ENCODE results near the gene TOR2A. TPM values are rescaled to one million over a fixed set of nuclear protein-coding genes. Genes with fewer than 3 reads are reported as not detected.

Gene TOR2A
- total and polyA plus RNA-seq, 9 of the 15 experiments (the other 6 are each of a cell fraction or from before 2014, with no cell fraction given): 0.80 to 25.9 (median 11.1) TPM

DNA sequence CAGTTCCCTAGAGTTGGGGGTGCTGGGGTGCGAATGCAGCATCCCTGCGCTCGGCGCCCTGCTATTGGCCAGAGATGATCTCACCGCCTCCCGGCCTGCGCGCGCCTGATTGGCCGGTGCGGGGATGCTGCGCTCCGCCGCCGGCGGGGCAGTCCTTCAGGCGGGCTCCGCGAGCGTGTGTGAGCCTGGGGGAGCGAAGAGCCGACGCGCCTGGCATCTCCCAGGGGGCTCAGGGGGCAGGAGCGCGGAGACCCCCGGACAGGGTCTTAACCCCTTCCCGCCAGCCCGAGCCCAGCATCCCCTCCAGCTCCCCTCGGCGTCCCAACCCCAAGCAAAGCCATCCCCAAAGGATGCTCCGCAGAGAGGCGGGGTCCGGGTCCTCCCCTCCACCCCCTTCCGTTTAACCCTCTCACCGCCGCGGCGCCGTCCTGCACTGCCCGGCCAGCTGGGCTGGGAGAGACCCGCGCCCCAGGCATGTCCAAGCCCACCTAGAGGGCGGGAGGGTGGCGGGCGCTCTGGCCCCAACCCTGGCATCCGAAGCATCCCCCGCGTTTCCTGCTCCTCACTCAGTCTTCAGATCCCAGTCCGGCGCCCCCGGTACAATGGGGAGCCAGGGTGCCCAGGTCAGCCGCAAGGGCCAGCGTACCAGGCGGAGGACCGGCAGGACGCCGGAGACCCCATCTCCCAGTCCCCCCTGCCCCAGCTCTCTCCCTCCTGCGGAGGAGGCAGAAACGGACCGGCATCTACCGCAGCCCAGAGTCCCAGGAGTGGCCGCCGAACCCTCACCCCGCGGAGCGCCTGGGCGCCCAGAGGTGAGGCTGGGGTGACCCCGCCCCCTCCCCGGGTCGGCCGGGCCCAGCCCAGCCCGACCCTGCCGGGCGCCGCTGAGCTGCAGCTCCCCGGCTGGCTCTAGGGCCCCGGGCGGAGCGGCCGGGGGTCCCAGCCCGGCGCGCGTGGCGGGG is 19.3 kb upstream of the TOR2A start (continued):
- TF ChIP-seq, protein P1, sequence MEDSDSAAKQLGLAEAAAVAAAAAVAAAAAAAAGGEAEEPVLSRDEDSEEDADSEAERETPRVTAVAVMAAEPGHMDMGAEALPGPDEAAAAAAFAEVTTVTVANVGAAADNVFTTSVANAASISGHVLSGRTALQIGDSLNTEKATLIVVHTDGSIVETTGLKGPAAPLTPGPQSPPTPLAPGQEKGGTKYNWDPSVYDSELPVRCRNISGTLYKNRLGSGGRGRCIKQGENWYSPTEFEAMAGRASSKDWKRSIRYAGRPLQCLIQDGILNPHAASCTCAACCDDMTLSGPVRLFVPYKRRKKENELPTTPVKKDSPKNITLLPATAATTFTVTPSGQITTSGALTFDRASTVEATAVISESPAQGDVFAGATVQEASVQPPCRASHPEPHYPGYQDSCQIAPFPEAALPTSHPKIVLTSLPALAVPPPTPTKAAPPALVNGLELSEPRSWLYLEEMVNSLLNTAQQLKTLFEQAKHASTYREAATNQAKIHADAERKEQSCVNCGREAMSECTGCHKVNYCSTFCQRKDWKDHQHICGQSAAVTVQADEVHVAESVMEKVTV (CRISPR knock-in tag; IDR thresholded peaks at IDR 0.05): no peak
- TF ChIP-seq ESRRA (IDR thresholded peaks at IDR 0.05; ENCODE audit: borderline replicate concordance, low read depth) (no peak), ZBTB7A (IDR thresholded peaks at IDR 0.05; ENCODE audit: borderline replicate concordance, control insufficient read depth, low read depth, low read length) (no peak), SMARCE1 (IDR thresholded peaks at IDR 0.05) (no peak), RBM25 (IDR thresholded peaks at IDR 0.05; ENCODE audit: low read depth, low read length, severe bottlenecking) (peak; percentile 37), ARID4B (CRISPR knock-in tag; IDR thresholded peaks at IDR 0.05) (no peak), JUND (IDR thresholded peaks at IDR 0.05; ENCODE audit: borderline replicate concordance, low read depth, low read length) (peak; percentile 87), JUND (tag; IDR thresholded peaks at IDR 0.05; ENCODE audit: borderline replicate concordance, low read depth, low read length) (peak; percentile 77; the same call in 2 of the 3 replicates), CCAR2 (IDR thresholded peaks at IDR 0.05; ENCODE audit: low read depth, low read length) (no peak), NFXL1 (CRISPR knock-in tag; IDR thresholded peaks at IDR 0.05) (no peak)
- TF ChIP-seq, protein P2, sequence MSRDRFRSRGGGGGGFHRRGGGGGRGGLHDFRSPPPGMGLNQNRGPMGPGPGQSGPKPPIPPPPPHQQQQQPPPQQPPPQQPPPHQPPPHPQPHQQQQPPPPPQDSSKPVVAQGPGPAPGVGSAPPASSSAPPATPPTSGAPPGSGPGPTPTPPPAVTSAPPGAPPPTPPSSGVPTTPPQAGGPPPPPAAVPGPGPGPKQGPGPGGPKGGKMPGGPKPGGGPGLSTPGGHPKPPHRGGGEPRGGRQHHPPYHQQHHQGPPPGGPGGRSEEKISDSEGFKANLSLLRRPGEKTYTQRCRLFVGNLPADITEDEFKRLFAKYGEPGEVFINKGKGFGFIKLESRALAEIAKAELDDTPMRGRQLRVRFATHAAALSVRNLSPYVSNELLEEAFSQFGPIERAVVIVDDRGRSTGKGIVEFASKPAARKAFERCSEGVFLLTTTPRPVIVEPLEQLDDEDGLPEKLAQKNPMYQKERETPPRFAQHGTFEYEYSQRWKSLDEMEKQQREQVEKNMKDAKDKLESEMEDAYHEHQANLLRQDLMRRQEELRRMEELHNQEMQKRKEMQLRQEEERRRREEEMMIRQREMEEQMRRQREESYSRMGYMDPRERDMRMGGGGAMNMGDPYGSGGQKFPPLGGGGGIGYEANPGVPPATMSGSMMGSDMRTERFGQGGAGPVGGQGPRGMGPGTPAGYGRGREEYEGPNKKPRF (IDR thresholded peaks at IDR 0.05; ENCODE audit: low read depth, low read length): no peak
